Measurements from ENCODE around the gene RORB.
"Not testable (repeated sequence)": the region's sequence is repeated elsewhere in the genome, so short reads cannot be mapped to it uniquely, and the experiment has no call there.

Gene RORB

GRCh38 chr9:74517188-74517587, 20.1 kb downstream of the RORB start:
- DNase-seq = no peak

- DNase-seq = no peak
Measured at GRCh38 chr9:74519419-74519818, 22.3 kb downstream of the RORB start.

GRCh38 chr9:74521009-74521408, 23.9 kb downstream of the RORB start:
- no peak for DNase-seq

GRCh38 chr9:74524289-74524688, 27.2 kb downstream of the RORB start:
- DNase-seq = no peak

- no peak for DNase-seq
Measured at GRCh38 chr9:74526215-74526614, 29.1 kb downstream of the RORB start.

- no peak for DNase-seq
Measured at GRCh38 chr9:74527718-74528117, 30.6 kb downstream of the RORB start.

- no peak for DNase-seq
Measured at GRCh38 chr9:74528207-74528606, 31.1 kb downstream of the RORB start.

GRCh38 chr9:74530458-74530857, 33.3 kb downstream of the RORB start:
- not testable (repeated sequence) for DNase-seq

- DNase-seq = no peak
Measured at GRCh38 chr9:74533253-74533652, 36.1 kb downstream of the RORB start.

- no peak for DNase-seq
Measured at GRCh38 chr9:74534841-74535240, 37.7 kb downstream of the RORB start.

GRCh38 chr9:74543145-74543544, 46.0 kb downstream of the RORB start:
- peak in 1 of 2 donors; percentile 12 for DNase-seq

GRCh38 chr9:74551266-74551665, 54.1 kb downstream of the RORB start:
- no peak for DNase-seq

- peak in 1 of 2 donors; percentile 28 for DNase-seq
Measured at GRCh38 chr9:74554751-74555419, 57.8 kb downstream of the RORB start.

- DNase-seq = no peak
Measured at GRCh38 chr9:74555565-74555964, 58.4 kb downstream of the RORB start.

- DNase-seq = no peak
Measured at GRCh38 chr9:74556685-74557084, 59.5 kb downstream of the RORB start.

GRCh38 chr9:74557571-74557970, 60.4 kb downstream of the RORB start:
- no peak for DNase-seq

- no peak for DNase-seq
Measured at GRCh38 chr9:74562611-74563010, 65.5 kb downstream of the RORB start.

- peak; percentile 7 to 72 for DNase-seq
Measured at GRCh38 chr9:74570879-74571512, 73.9 kb downstream of the RORB start.

GRCh38 chr9:74573640-74574191, 76.6 kb downstream of the RORB start:
- DNase-seq = no peak

GRCh38 chr9:74576176-74576575, 79.0 kb downstream of the RORB start:
- DNase-seq = no peak

GRCh38 chr9:74577956-74578355, 80.8 kb downstream of the RORB start:
- no peak for DNase-seq

- DNase-seq = no peak
Measured at GRCh38 chr9:74589576-74589975, 92.4 kb downstream of the RORB start.

GRCh38 chr9:74595286-74595685, 98.2 kb downstream of the RORB start:
- DNase-seq = no peak

GRCh38 chr9:74598874-74599273, 101.7 kb downstream of the RORB start:
- no peak for DNase-seq

All from hippocampal formation (tissue), 2 donors.